Right lobe of liver (tissue), 4 donors: ENCODE measurements around the gene SLC37A2.

Experiments
- POLR2A ChIP-seq: fragments of 450-650 bp; IDR thresholded peaks from one replicate; pipeline ENCODE4 v1.6.1; 2017; ENCODE audit warnings: antibody characterized with exemption, mild to moderate bottlenecking
- TF ChIP-seq, protein P1 (sequence below), 4 donors: fragments of 200-600 bp in 3 of 4; fragments of 450-650 bp in 1 of 4; IDR thresholded peaks; one replicate each; pipeline versions ENCODE4 v1.5.1 to v1.8.0; 2016 to 2022; ENCODE audit warnings: antibody characterized with exemption in 4 of 4, mild to moderate bottlenecking in 2 of 4
- donor health status: DM: no; HTN: no; CAD: no.
- donor health status: DM: no; HTN: no; CAD: no.
- donor health status: DM: no; HTN: yes; CAD: no.

- TF ChIP-seq, protein P1, sequence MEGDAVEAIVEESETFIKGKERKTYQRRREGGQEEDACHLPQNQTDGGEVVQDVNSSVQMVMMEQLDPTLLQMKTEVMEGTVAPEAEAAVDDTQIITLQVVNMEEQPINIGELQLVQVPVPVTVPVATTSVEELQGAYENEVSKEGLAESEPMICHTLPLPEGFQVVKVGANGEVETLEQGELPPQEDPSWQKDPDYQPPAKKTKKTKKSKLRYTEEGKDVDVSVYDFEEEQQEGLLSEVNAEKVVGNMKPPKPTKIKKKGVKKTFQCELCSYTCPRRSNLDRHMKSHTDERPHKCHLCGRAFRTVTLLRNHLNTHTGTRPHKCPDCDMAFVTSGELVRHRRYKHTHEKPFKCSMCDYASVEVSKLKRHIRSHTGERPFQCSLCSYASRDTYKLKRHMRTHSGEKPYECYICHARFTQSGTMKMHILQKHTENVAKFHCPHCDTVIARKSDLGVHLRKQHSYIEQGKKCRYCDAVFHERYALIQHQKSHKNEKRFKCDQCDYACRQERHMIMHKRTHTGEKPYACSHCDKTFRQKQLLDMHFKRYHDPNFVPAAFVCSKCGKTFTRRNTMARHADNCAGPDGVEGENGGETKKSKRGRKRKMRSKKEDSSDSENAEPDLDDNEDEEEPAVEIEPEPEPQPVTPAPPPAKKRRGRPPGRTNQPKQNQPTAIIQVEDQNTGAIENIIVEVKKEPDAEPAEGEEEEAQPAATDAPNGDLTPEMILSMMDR (IDR thresholded peaks at IDR 0.05), result no peak
- no peak for TF ChIP-seq POLR2A
Observed at GRCh38 chr11:125084761-125085231, 21.7 kb downstream of the SLC37A2 start.
